ENCODE measurements around the gene ARID5A.

ARID5A gene

GRCh38 chr2:96558485-96558884 is 21.9 kb downstream of the ARID5A start:
- DNase-seq: no peak

GRCh38 chr2:96564026-96564425 is 27.5 kb downstream of the ARID5A start:
- no peak for DNase-seq

GRCh38 chr2:96564563-96564962 is 28.0 kb downstream of the ARID5A start:
- DNase-seq: no peak

GRCh38 chr2:96565111-96565510 is 28.6 kb downstream of the ARID5A start:
- no peak for DNase-seq

- DNase-seq: no peak
These were observed 31.5 kb downstream of the ARID5A start for GRCh38 chr2:96568094-96568493.

GRCh38 chr2:96574364-96574763 is 37.8 kb downstream of the ARID5A start:
- DNase-seq: no peak

GRCh38 chr2:96575785-96576456 is 39.4 kb downstream of the ARID5A start:
- no peak for DNase-seq

GRCh38 chr2:96577501-96577900 is 40.9 kb downstream of the ARID5A start:
- no peak for DNase-seq

- no peak for DNase-seq
These were observed 42.2 kb downstream of the ARID5A start for GRCh38 chr2:96578731-96579130.

- DNase-seq: no peak
These were observed 42.9 kb downstream of the ARID5A start for GRCh38 chr2:96579422-96579821.

GRCh38 chr2:96580771-96581170 is 44.2 kb downstream of the ARID5A start:
- no peak for DNase-seq

- DNase-seq: no peak
These were observed 47.5 kb downstream of the ARID5A start for GRCh38 chr2:96584017-96584416.

- no peak for DNase-seq
These were observed 51.3 kb downstream of the ARID5A start for GRCh38 chr2:96587843-96588242.

GRCh38 chr2:96591054-96591453 is 54.5 kb downstream of the ARID5A start:
- no peak for DNase-seq

- no peak for DNase-seq
These were observed 54.9 kb downstream of the ARID5A start for GRCh38 chr2:96591494-96591893.

- DNase-seq: no peak
These were observed 57.7 kb downstream of the ARID5A start for GRCh38 chr2:96594282-96594681.

GRCh38 chr2:96594691-96595152 is 58.2 kb downstream of the ARID5A start:
- DNase-seq: no peak

GRCh38 chr2:96596596-96596995 is 60.0 kb downstream of the ARID5A start:
- no peak for DNase-seq

- no peak for DNase-seq
These were observed 63.4 kb downstream of the ARID5A start for GRCh38 chr2:96599941-96600340.

GRCh38 chr2:96601382-96602292 is 65.1 kb downstream of the ARID5A start:
- no peak for DNase-seq
